ENCODE data around the gene RRP1B.

The RRP1B gene

GRCh38 chr21:43727519-43728153 is 68.3 kb downstream of the RRP1B start:
- DNase-seq (ENCODE audit: low read depth), result no peak

- no peak for DNase-seq (ENCODE audit: low read depth)
Measured at GRCh38 chr21:43728154-43728466, 68.8 kb downstream of the RRP1B start.

GRCh38 chr21:43728467-43729390 is 69.4 kb downstream of the RRP1B start:
- peak; percentile 83 for DNase-seq (ENCODE audit: low read depth)

- no peak for DNase-seq (ENCODE audit: low read depth)
Measured at GRCh38 chr21:43731476-43731875, 72.1 kb downstream of the RRP1B start.

- DNase-seq (ENCODE audit: low read depth), result no peak
Measured at GRCh38 chr21:43731891-43732711, 72.7 kb downstream of the RRP1B start.

- no peak for DNase-seq (ENCODE audit: low read depth)
Measured at GRCh38 chr21:43733060-43733459, 73.7 kb downstream of the RRP1B start.

GRCh38 chr21:43733529-43734071 is 74.2 kb downstream of the RRP1B start:
- DNase-seq (ENCODE audit: low read depth), result no peak

- DNase-seq (ENCODE audit: low read depth), result no peak
Measured at GRCh38 chr21:43734131-43734927, 75.0 kb downstream of the RRP1B start.

- no peak for DNase-seq (ENCODE audit: low read depth)
Measured at GRCh38 chr21:43734928-43735229, 75.5 kb downstream of the RRP1B start.

- DNase-seq (ENCODE audit: low read depth), result no peak
Measured at GRCh38 chr21:43735236-43736091, 76.1 kb downstream of the RRP1B start.

- no peak for DNase-seq (ENCODE audit: low read depth)
Measured at GRCh38 chr21:43736224-43736883, 77.0 kb downstream of the RRP1B start.

GRCh38 chr21:43737158-43737950 is 78.0 kb downstream of the RRP1B start:
- no peak for DNase-seq (ENCODE audit: low read depth)

- DNase-seq (ENCODE audit: low read depth), result no peak
Measured at GRCh38 chr21:43739621-43740435, 80.5 kb downstream of the RRP1B start.

GRCh38 chr21:43740497-43741156 is 81.3 kb downstream of the RRP1B start:
- no peak for DNase-seq (ENCODE audit: low read depth)

GRCh38 chr21:43741423-43742096 is 82.2 kb downstream of the RRP1B start:
- DNase-seq (ENCODE audit: low read depth), result no peak

- no peak for DNase-seq (ENCODE audit: low read depth)
Measured at GRCh38 chr21:43743947-43744346, 84.6 kb downstream of the RRP1B start.

- DNase-seq (ENCODE audit: low read depth), result no peak
Measured at GRCh38 chr21:43744725-43745124, 85.4 kb downstream of the RRP1B start.
